GM12878 (cell line): ENCODE data around the gene HSD17B2. TPM values are rescaled to one million over a fixed set of nuclear protein-coding genes. Genes with fewer than 3 reads are reported as not detected.

Experiments used
- BACH1 ChIP-seq: fragments of 450-650 bp; IDR thresholded peaks from 2 replicates; pipeline ENCODE4 v1.6.1; 2017; ENCODE audit warnings: mild to moderate bottlenecking, borderline replicate concordance
- CHD1 ChIP-seq: IDR thresholded peaks from 2 replicates; pipeline ENCODE4 v1.6.1; 2012; ENCODE audit warnings: low read depth, low read length, improper control_type of control experiment
- CREB1 ChIP-seq: IDR thresholded peaks from 2 replicates; pipeline ENCODE4 v1.6.1; 2012; ENCODE audit warnings: low read depth, mild to moderate bottlenecking, inconsistent platforms
- DPF2 ChIP-seq: fragments of 450-650 bp; IDR thresholded peaks from 2 replicates; pipeline ENCODE4 v1.6.1; 2017; ENCODE audit warnings: mild to moderate bottlenecking
- EP300 ChIP-seq, 2 experiments: fragments of 150-350 bp in 1 of 2; IDR thresholded peaks; 2 replicates each; pipeline ENCODE4 v1.6.1; 2011 to 2012; ENCODE audit warnings: low read depth in 2 of 2, low read length in 2 of 2, borderline replicate concordance in 1 of 2, improper control_type of control experiment in 1 of 2, inconsistent platforms in 1 of 2; ENCODE audit not compliant: control insufficient read depth in 1 of 2
- KDM1A ChIP-seq: fragments of 200-600 bp; sonication (generic); IDR thresholded peaks from 2 replicates; pipeline ENCODE4 v1.6.1; 2016; ENCODE audit warnings: borderline replicate concordance
- KLF5 ChIP-seq: fragments of 450-650 bp; IDR thresholded peaks from 2 replicates; pipeline ENCODE4 v1.6.1; 2014; ENCODE audit warnings: mild to moderate bottlenecking; ENCODE audit not compliant: partially characterized antibody
- LARP7 ChIP-seq: fragments of 450-650 bp; IDR thresholded peaks from 2 replicates; pipeline ENCODE4 v1.6.1; 2017; ENCODE audit warnings: mild to moderate bottlenecking
- MEF2B ChIP-seq: fragments of 450-650 bp; IDR thresholded peaks from 2 replicates; pipeline ENCODE4 v1.6.1; 2018; ENCODE audit warnings: mild to moderate bottlenecking, moderate library complexity; ENCODE audit not compliant: partially characterized antibody, poor library complexity, severe bottlenecking
- PAX8 ChIP-seq: fragments of 450-650 bp; IDR thresholded peaks from 2 replicates; pipeline ENCODE4 v1.6.1; 2017; ENCODE audit warnings: mild to moderate bottlenecking, moderate library complexity
- PML ChIP-seq: IDR thresholded peaks from 2 replicates; pipeline ENCODE4 v1.6.1; 2012; ENCODE audit warnings: low read length, inconsistent platforms
- POLR2AphosphoS2 ChIP-seq: IDR thresholded peaks from 2 replicates; pipeline ENCODE4 v1.6.1; 2011; ENCODE audit warnings: low read depth, mild to moderate bottlenecking, low read length, improper control_type of control experiment, moderate library complexity
- RAD51 ChIP-seq: fragments of 450-650 bp; IDR thresholded peaks from 2 replicates; pipeline ENCODE4 v1.6.1; 2016; ENCODE audit warnings: moderate library complexity, mild to moderate bottlenecking, inconsistent platforms
- RUNX3 ChIP-seq: IDR thresholded peaks from 2 replicates; pipeline ENCODE4 v1.6.1; 2012; ENCODE audit warnings: low read length, inconsistent platforms
- SP1 ChIP-seq: IDR thresholded peaks from one replicate; pipeline ENCODE4 v1.6.1; 2011; ENCODE audit warnings: low read depth, low read length
- SREBF1 ChIP-seq: IDR thresholded peaks from 2 replicates; pipeline ENCODE4 v1.6.1; 2012; ENCODE audit warnings: mild to moderate bottlenecking, low read length
- SREBF2 ChIP-seq: IDR thresholded peaks from 2 replicates; pipeline ENCODE4 v1.6.1; 2012; ENCODE audit warnings: mild to moderate bottlenecking, low read length
- SUPT20H ChIP-seq: IDR thresholded peaks from 2 replicates; pipeline ENCODE4 v1.6.1; 2011; ENCODE audit warnings: low read depth, mild to moderate bottlenecking, low read length, moderate library complexity, borderline replicate concordance; ENCODE audit not compliant: control insufficient read depth
- SUZ12 ChIP-seq: fragments of 200-600 bp; sonication (generic); IDR thresholded peaks from one replicate; pipeline ENCODE4 v1.6.1; 2018; ENCODE audit warnings: antibody characterized with exemption, mild to moderate bottlenecking; ENCODE audit not compliant: unreplicated experiment
- TCF12 ChIP-seq: IDR thresholded peaks from 2 replicates; pipeline ENCODE4 v1.6.1; 2011; ENCODE audit warnings: low read depth, mild to moderate bottlenecking, low read length
- TCF3 ChIP-seq: IDR thresholded peaks from 2 replicates; pipeline ENCODE4 v1.6.1; 2012; ENCODE audit warnings: low read depth, mild to moderate bottlenecking, low read length, borderline replicate concordance; ENCODE audit not compliant: insufficient read depth
- YBX1 ChIP-seq: fragments of 450-650 bp; IDR thresholded peaks from 2 replicates; pipeline ENCODE4 v1.6.1; 2016; ENCODE audit warnings: antibody characterized with exemption
- YY1 ChIP-seq: IDR thresholded peaks from 2 replicates; pipeline ENCODE4 v1.6.1; 2011; ENCODE audit warnings: low read depth, mild to moderate bottlenecking, low read length
- ZNF217 ChIP-seq: fragments of 450-650 bp; IDR thresholded peaks from 2 replicates; pipeline ENCODE4 v1.6.1; 2017; ENCODE audit warnings: antibody characterized with exemption, mild to moderate bottlenecking
- polyA plus RNA-seq, 11 experiments: library from polyadenylated mRNA; depleted of rRNA in 4 of 11; unstranded in 6 of 11; stranded (reverse) in 5 of 11; fragments of >200 nt; fragmentation: Nextera tagmentation in 4 of 11; fragmentation: Illumina TruSeq in 1 of 11; extraction: Ambion mirVana in 4 of 11; extraction: Trizol in 1 of 11; gene quantifications; 1 replicate in 1 of 11; 2 replicates in 10 of 11; pipeline versions ENCODE4 v1.2.1 to v1.2.3, GENCODE V29; 2011 to 2016; ENCODE audit warnings: inconsistent platforms in 2 of 11, missing spikeins in 2 of 11, low read depth in 1 of 11
- total RNA-seq, 4 experiments: library from RNA; depleted of rRNA in 3 of 4; stranded (reverse); fragments of >200 nt in 3 of 4; fragmentation: Illumina TruSeq in 1 of 4; extraction: Trizol in 1 of 4; gene quantifications; 2 replicates each; pipeline versions ENCODE4 v1.2.1 to v1.2.3, GENCODE V29; 2013 to 2021
- TF ChIP-seq, protein P1 (sequence below): fragments of 450-650 bp; IDR thresholded peaks from 2 replicates; pipeline ENCODE4 v1.6.1; 2018; ENCODE audit warnings: mild to moderate bottlenecking, low read depth, moderate library complexity; ENCODE audit not compliant: partially characterized antibody
- TF ChIP-seq, protein P2 (sequence below): fragments of 450-650 bp; formaldehyde crosslinking; IDR thresholded peaks from 2 replicates; pipeline ENCODE4 v1.4.0; 2022; ENCODE audit warnings: mild to moderate bottlenecking, moderate library complexity

Gene HSD17B2
- total and polyA plus RNA-seq, 10 of the 15 experiments (the other 5 are each of a cell fraction or from before 2014, with no cell fraction given): not detected

DNA sequence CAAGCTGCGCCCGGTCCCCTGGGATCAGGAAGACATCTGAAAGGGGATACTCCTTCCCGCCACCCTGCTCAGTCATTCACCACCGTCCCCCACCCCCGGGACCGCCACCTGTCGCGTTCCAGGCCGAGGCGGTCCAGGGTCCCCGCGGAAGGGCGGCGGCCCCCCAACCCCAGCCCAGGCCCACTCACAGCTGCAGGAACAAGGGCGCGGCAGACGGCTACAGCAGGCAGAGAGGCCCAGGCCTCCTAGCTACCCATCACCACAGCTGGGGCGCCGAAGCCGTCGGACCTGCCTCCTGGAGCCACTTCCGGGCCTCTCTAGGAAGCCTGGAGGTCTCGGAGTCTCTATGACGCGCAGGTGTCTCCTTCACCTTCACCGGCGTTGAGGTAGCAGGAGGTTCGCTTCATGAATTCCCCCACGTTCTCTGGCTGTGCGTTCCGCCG lies 23.8 kb upstream of the HSD17B2 start, which contains the start of gene SDR42E1 (continued):
- TF ChIP-seq, protein P1, sequence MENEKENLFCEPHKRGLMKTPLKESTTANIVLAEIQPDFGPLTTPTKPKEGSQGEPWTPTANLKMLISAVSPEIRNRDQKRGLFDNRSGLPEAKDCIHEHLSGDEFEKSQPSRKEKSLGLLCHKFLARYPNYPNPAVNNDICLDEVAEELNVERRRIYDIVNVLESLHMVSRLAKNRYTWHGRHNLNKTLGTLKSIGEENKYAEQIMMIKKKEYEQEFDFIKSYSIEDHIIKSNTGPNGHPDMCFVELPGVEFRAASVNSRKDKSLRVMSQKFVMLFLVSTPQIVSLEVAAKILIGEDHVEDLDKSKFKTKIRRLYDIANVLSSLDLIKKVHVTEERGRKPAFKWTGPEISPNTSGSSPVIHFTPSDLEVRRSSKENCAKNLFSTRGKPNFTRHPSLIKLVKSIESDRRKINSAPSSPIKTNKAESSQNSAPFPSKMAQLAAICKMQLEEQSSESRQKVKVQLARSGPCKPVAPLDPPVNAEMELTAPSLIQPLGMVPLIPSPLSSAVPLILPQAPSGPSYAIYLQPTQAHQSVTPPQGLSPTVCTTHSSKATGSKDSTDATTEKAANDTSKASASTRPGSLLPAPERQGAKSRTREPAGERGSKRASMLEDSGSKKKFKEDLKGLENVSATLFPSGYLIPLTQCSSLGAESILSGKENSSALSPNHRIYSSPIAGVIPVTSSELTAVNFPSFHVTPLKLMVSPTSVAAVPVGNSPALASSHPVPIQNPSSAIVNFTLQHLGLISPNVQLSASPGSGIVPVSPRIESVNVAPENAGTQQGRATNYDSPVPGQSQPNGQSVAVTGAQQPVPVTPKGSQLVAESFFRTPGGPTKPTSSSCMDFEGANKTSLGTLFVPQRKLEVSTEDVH: no peak
- TF ChIP-seq PAX8 (no peak), ZNF217 (no peak), YBX1 (no peak), CREB1 (no peak), PML (no peak), MEF2B (peak; percentile 43), KDM1A (no peak), POLR2AphosphoS2 (no peak), RUNX3 (peak; percentile 62), SREBF2 (no peak), KLF5 (no peak), YY1 (0 out of 2 replicates have a peak, but pooled peaks have one; percentile 32), SP1 (no peak), EP300 (IDR thresholded peaks at IDR 0.05; ENCODE audit: borderline replicate concordance in 1 of 2, control insufficient read depth in 1 of 2, low read depth in 2 of 2, low read length in 2 of 2) (no peak), SUPT20H (no peak), LARP7 (no peak), TCF12 (no peak), SREBF1 (no peak), BACH1 (no peak), TCF3 (peak; percentile 77; the same call in 1 of the 2 replicates), DPF2 (no peak), CHD1 (no peak), RAD51 (no peak), SUZ12 (no peak)
- TF ChIP-seq, protein P2, sequence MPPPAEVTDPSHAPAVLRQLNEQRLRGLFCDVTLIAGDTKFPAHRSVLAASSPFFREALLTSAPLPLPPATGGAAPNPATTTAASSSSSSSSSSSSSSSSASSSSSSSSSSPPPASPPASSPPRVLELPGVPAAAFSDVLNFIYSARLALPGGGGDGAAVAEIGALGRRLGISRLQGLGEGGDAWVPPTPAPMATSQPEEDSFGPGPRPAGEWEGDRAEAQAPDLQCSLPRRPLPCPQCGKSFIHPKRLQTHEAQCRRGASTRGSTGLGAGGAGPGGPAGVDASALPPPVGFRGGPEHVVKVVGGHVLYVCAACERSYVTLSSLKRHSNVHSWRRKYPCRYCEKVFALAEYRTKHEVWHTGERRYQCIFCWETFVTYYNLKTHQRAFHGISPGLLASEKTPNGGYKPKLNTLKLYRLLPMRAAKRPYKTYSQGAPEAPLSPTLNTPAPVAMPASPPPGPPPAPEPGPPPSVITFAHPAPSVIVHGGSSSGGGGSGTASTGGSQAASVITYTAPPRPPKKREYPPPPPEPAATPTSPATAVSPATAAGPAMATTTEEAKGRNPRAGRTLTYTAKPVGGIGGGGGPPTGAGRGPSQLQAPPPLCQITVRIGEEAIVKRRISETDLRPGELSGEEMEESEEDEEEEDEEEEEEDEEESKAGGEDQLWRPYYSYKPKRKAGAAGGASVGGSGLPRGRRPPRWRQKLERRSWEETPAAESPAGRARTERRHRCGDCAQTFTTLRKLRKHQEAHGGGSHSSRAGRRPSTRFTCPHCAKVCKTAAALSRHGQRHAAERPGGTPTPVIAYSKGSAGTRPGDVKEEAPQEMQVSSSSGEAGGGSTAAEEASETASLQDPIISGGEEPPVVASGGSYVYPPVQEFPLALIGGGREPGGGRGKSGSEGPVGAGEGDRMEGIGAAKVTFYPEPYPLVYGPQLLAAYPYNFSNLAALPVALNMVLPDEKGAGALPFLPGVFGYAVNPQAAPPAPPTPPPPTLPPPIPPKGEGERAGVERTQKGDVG (CRISPR knock-in tag): no peak
